GM21576 (cell line): ENCODE data around the gene SIX1.

ENCODE experiments used
- ATAC-seq: cut with Tn5 transposase; IDR thresholded peaks from one replicate; pipeline ENCODE4 v1.9.1; 2021; ENCODE audit warnings: mild to moderate bottlenecking, moderate library complexity; ENCODE audit not compliant: unreplicated experiment

Gene SIX1

DNA sequence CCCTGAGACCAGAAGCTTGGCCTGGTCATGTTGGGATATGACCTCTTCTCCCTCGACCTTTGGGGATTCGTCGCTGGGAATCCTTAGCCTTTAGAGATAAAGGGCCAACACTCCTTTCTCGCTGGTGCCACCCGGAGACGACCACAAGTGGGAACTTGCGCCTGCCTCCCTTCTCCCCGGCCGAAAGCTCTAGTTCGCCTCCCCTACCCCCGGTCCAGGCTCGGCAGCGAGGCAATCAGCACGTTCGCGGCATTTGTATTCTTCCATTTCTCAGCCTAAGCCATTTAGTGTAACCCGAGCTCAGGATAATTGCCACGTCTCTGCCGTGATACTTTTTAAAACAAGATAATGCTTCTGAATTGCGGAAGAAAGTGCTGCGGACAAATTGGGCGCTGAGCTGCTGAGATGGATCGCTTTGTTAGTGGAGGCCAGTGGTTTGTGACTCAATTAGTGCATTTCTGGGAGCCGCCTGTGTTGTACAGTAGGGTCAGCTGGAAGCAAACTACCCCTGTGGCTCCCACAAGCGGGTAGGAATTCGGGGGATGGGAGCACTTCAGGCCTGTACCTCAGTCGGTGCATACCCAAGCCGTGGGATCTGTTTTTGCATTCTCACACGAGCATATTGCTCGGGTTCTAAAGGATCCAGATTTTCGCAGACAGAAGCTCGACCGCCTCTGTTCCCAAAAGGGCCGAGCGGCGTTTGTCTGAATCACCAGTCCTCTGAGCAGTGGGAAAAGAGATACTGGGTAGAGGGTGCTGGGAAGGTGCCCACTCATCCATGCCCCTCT lies 6.8 kb upstream of the SIX1 start:
- no peak for ATAC-seq

DNA sequence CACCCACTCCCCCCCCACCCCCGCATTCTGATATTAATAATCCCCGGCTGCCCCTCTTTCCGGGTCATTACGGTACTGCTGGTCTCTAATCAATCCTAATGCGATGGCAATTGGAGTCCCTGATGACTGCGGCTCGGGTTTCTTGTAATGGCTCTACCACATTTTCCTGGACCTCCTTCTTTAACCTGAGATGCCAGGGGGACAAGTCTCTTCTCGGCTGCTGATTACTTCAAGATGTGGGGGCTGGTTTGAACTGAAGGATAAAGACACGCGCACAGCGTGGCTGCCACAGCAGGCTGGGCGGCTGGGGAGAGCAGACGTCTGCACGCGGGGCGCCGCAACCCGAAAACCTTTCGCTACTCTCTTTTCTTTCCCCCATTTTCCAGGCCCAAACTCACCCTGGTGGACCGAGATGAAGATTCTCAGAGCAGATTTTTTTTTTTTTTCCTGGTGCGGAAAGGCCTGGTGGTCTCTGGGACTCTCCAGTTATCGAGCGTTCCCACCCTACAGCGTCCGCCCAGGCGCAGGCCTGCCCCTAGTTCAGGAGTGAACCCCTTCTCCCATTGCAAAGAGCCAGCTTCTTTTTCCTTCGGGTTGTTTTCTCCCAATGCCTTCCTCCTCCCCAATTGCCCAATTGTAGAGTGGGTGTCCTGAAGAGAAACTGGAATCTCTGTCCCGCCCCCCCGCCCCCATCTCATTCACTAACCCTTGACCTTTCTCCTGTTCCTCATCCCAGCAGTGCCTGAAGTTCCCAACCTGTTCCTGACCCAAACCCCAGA lies 6.0 kb upstream of the SIX1 start:
- ATAC-seq = no peak

DNA sequence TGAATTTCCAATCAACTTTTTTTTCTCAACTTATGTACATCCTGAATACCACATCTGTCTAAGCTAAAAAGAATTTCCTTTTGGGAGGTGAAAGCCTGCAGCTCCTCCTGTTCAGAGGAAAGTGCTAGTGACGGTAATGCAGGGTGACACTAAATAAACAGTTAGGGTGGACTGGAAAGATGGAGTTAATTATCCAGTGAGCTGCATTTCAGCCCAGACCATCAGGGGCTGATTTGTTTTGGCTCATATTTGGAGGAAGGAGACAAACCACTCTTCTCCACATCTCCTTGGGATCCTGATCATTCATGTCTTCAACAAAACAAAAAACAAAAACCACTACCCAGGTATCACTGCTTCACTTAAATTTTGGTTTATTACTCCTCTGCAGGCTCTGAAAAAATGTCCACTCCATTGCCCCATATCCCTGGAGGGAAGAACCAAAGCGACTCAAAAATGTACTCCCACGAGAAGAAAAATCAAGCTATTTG lies 5.1 kb upstream of the SIX1 start:
- ATAC-seq = no peak

DNA sequence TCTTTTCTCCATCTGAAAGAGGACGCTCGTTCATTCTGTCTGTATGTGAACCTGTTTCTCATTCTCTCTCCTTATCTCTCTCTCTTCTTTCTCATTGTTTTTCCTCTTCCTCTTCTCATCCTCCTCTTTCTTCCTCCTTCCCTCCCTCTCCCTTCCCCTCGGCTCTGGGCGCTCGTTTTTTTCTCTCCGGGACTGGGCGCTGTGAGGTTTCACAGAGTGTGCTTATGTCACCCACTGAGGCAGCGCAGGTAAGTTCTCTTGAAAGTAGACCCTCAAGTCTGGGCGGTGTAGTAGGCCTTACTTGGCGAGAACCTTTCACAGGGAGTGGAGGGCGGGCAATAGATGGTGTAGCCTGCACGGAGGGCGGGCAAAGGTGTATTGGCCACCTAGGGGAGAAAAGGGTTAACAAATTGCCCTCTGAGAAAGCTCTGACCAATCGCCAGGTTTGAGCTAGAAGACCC lies 4.5 kb upstream of the SIX1 start:
- no peak for ATAC-seq

DNA sequence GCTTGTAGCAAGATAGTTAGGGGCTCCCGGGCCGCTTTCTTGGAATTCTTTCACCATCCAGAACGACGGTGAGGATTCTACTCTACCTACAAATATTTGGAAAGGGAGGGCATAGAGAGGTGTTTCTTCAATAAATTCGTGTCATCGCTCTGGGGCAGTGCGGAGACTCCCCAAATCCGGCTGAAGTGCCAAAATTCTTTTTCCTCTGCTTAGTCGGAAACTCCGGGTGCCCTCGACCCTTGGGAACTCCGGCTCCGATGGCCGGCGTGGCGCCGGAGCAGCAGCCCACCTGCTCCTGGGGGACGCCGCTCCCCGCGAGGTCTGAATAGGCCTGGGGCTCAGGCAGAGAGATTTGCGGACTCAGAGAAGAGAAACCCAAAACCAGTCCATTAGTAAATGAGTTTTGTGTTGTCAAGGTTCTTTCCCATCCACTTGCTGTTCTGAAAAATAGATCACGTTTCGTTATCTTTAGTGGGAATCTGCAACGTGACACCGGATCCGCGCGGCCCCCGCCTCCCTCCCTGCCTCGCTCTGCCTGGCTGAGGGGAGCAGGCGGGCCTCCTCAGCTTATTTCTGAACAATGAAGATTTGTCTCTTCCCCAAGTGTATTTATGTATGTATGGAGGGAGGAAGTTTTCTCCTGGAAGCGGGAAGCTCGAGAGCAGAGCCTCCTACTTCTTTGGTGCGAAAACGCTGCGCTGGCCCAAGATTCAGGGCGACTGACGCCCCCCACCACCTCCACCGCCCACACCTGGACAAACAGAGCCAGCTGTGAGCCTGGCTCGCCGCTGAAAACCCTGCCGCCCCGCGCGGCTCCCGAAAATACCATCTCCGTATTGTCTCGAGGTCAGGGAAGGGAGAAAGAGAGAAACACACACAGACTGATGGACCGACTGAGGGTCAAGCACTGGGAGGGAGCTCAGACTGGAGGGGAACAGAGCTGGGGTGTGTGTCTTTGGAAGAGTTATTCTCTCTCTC lies 3.7 kb upstream of the SIX1 start:
- no peak for ATAC-seq

DNA sequence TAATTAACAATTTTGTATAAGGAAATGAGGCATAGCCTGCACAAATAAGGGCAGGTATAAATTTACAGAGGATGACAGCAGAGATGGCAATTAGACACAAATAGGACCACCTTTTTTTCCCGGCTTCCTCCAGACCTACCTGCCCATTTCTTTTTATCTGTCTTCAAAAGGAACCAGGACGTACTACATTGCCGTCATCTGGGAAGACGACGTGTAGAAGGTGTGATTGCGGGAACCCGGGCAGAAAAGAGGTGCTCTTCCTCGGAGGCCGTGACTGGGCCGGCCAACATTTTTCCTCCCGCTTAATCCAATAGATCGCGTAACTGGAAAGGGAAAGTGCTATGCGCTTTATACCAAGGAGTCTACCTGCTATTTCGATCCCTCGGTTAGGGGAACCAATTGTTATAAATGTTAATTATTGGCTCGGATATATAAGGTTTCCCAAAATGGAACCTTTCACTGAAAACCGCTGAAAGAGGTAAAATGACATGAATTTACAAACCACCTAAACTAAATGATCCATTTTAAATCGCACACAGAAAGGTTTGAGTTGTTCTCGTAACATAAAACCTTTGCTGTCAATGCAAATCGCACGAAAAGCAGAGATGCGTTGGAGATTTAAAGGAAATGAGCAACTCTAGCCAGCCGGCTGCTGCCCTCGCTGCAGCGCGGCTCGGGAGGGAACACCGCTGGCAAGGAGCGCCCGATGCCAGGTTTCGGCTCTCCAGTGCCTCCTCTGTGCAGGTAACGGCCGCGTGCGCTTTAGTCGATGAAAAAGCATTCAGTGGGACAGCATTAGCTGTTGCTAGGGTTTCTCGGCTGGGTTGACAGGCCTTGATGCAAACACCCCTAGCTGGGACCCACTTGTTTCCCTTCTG lies 2.8 kb upstream of the SIX1 start:
- no peak for ATAC-seq

DNA sequence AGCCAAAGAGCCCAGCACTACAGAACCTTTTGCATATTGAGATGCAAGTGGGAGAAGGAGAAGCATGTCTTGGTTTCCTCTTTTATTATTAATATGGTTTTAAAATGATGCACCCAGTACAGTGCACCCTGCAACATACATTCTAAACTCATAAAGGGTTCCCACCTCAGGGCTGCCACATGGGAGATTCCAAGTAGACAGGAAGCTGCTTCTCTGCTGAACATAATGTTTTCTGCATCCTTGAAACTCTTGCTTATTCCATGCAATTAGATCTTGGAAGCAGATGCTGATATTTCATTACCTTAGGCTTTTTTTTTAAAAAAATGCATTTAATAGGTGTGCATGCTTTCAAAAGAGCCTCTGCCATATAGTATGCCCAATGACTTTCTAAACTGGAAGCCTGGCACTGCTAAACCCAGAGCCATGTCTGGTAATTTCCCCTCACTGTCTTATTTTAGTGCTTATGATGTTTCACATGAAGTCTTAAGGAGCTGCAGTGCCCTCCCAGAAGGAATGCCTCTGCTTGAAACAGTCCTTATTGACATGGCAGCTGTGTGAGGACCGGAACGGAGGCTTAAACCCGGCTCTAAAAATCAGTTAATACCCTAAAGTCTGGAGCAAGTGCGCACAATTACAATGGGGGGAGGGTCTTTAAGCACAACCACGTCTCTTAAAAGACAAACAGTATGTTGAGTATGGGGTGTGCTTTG lies 2.0 kb upstream of the SIX1 start:
- ATAC-seq = no peak

DNA sequence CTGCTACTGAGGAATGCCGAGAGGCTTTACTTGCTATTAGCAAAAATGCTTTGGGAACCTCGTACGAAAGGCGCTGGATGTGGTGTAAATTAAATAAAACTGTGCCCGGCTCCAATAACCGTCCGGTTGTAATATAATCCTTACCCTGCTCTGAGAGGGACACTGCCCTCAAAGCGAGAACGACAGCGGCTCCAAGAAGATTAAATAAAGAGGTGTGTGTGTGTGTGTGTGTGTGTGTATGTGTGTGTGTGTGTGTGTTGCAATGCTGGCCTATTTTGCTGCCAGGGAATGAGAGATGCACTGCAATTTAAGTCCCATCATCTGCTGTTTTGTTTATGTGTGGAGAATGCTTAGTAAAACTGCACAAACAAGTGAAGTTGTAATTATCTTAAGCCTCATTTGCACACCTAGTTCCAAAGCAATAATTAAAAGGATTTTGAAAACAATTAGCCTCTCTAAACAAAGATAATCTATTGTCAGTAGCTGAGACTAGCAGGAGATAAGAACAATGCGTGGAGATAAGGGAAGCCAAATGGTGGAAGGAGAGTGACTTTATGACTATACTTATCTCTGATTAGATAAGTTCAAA lies 1.2 kb upstream of the SIX1 start:
- no peak for ATAC-seq

DNA sequence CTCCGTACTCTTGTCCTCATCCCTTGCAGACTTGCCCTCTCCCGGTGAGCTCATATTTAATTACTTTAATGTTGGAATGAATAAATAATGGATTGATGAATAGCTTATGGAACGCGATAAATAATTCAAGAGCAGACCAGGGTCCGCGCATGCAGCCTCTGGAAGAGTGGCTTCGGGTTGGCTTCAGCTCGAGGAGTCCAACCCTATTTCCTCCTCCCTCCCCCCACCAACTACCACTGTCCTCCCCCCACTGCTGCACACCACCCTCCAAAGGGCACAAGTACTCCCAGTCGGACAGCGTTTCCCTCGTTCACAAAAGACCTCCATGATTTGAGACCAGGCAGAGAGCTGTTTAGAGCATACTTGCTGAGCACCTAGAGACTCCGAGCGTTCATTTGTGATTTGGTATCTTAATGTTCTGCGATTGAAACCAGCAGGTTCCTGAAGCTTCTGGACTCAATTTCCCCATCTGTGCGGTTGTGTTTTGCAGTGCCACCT lies 647 bp upstream of the SIX1 start:
- no peak for ATAC-seq

DNA sequence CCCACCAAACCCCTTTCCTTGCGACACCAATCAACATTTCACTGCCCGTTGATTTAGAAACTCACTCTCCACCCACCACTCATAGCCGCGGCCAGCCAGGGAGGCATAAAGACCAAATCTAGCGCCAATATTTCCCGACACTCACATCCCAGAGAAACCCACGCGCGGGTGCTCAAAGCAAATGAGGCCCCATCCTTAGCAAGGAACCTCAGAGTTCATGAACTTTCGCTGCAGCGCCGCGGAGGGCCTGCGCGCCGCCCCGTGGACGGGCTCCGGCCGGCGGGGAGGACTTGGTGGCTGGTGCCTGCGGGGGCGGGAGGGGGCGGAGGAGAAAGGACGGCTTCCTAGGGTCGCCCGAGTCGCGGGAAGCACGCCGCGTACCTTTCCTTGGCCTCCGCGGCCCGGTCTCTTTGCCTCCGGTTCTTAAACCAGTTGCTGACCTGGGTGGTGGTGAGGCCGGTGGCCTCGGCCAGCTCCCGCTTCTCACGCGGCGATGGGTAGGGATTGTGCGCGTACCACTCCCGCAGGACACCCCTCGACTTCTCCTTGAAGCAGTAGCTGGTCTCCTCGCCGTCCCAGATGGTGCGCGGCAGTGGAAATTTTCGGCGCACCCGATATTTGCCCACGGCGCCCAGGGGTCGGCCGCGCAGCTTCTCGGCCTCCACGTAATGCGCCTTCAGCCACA lies 886 bp downstream of the SIX1 start:
- no peak for ATAC-seq

DNA sequence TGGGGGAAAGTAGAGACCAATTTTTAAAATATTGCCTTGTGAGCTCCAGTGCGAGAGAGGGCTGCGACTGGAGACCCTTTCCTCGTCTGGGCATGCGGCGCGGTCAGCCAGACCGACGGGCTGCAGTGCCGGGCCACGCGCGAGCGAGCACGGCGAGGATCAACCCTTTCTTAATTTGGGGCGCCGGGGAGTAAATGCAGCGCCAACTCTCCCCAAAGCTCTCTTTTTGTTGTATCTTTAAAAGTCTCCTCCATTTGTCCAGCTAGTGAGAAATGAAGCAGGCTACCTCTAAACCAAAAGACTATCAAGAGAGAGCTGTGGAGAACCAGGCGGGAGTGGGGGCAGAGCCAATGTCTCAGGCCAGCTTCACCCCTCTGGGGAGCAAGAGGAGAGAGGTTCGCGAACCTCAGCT lies 1.4 kb downstream of the SIX1 start:
- no peak for ATAC-seq

DNA sequence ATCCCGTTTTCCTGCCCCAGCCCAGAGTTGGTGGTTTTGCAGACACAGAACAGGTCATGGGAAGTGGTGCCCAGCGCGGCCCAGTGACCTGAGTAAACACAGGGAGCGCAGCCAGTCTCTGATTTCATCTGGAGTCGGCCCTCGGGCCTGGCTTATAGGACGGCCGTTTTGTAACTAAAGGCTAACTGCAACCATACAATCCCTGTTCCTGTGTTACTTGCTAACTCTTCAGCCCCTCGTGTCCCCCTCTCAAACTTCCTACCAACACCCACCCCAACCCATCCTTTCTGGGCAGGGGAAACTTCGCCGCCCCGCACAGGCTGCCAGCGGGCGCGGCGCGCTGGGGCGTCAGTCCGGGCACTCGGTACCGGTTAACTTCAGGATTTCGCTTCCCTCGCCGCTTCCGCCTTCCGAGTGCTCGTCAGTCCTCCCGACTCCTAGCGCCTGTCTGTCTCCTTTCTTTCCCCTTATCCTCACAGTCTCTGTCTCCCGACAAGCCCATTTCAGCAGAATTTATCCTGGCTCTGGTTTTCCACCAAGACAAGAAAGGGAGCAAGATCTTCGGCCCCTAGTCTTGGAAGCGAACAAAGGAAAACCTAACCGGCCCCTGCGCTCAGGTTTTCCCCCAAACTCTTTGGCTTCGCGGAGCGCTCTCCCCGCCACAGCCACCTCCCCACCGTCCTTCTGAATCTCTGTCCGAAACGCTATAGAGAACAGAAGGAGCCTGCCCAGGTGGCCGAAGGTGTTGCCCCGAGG lies 2.0 kb downstream of the SIX1 start:
- ATAC-seq = no peak

DNA sequence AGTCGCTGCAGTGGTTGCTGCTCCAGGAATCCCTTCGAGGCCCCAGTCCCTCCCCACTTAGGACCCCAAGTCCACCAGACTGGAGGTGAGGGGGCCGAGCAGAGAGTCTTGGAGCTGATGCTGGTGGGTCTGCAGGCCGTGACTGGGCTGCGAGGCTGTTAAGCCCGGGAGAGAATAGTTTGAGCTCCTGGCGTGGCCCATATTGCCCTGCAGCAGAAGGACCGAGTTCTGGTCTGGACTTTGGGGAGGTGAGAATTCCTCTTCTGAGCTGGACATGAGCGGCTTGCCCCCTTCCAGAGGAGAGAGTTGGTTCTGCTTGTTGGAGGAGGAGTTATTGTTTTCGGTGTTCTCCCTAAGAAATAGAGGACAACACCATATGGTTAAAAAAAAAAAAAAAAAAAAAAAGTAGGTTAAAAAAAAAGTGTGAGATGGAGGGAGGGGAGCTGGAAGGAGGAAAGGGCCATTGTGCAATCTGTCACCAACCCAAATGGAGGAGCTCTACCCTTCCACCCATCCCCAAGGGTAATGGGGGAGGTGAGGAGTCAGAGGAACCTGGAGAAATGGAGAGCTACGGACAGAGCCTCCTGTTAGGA lies 3.0 kb downstream of the SIX1 start:
- no peak for ATAC-seq

DNA sequence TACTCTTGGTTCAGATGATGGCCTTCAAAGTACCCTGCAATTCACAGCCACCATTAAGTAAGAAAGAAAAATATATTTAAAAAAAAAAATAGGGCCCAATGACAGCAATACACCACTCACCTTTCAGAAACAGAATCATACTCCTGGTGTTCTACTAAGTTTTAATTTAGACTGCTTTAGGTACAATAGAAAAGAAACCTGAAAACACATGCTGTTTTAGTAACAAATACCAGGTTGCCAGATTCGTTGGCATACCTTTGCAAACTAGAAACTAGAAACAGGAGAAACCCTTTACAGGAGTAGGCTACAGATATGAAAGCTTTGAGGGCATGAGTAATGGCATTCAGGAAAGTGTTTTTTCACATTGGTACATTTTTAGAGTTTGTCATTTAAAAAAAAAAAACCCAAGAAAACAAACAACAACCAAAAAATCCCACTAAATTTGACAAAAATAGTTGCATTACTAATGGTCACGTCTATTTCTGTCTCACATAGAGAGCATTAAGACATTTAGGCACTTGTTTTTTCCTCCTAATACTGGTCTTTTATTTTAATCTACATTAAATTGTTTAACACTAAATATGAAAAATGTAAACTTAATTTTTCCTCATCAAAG lies 4.0 kb downstream of the SIX1 start:
- ATAC-seq = no peak

DNA sequence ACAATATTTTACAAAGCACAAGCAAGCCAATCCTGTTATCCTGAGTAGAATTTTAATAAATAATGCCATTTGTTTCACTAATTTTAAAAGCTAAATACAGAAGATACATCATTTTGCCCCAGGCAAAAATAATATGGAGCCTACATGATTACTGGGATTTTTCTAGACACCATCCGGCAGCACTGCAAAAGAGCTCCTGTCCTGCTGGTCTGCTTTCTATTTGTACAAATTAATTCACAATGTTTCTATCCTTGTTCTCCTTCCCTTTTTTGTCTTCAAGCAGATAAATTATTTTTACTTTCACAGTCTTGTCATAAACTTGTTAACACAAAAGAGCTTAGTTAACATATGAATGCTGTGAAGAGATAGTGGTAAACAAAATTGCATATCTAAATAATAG lies 4.6 kb downstream of the SIX1 start:
- no peak for ATAC-seq

DNA sequence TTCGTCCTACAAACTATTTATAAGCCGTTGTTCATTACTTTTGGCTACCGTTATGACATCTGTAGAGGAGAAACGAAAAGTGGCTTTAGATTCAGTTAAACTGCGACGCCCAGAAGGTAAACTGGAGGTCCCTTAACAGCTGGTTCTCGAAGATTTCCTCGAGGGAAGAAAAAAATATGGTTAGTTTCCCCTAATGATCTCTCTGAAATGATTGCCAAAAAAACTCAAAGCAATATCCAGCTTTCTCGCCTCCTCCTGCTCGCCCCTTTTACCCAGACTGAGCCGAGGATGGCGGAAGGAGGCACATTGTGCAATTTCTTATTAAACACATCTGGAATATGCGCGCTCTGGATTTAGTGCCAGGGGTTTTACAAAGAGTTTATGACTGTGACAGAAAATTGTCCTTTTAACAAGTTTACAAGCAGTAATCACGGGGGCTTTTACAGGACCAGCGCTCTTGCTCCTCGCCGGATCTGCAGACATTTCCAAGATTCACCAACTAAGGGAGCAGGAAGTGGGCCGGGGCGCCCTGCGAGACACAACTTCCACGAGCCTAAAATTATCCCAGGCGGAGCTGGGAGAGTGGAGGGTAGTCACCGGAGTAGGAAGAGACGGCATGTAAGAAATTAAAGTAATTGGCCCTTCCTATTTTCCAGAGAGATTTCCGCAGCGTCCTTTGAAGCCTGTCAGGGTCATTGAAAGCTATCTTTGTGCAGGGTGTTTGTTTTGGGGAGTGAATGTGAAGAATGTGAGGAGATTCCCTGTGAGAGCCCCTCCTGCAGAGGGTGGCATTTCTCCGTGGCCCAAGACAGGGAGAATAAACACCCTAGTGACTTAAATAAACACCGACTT lies 5.6 kb downstream of the SIX1 start:
- no peak for ATAC-seq
